DND-41 (cell line): ENCODE results near the gene RASL10A.
A peak's percentile ranks its signal among the peaks of the same experiment; 100 is the strongest.

Experiments
- ATAC-seq: fragments of 200-7000 bp; cut with Tn5 transposase; 3 replicates; pipeline ENCODE4 v1.9.1; 2021; ENCODE audit warnings: low read depth; ENCODE audit not compliant: insufficient read depth
- DNase-seq: peaks from one replicate; pipeline ENCODE4 v3.0.0-alpha.2; 2020
- H2AFZ ChIP-seq: 2 replicates; pipeline ENCODE4 v1.6.0; 2012; ENCODE audit warnings: low read depth, low read length
- H3K27ac ChIP-seq: 2 replicates; pipeline ENCODE4 v1.5.1; 2012; ENCODE audit warnings: low read length, inconsistent platforms
- H3K27me3 ChIP-seq: fragments of 200-600 bp; sonication (generic); 2 replicates; pipeline ENCODE4 v1.6.0; 2012; ENCODE audit warnings: low read length, mild to moderate bottlenecking, inconsistent platforms; ENCODE audit not compliant: insufficient read depth, poor library complexity
- H3K36me3 ChIP-seq: 2 replicates; pipeline ENCODE4 v1.5.1; 2012; ENCODE audit warnings: low read length, inconsistent platforms; ENCODE audit not compliant: insufficient read depth
- H3K4me1 ChIP-seq: 2 replicates; pipeline ENCODE4 v1.5.1; 2012; ENCODE audit warnings: mild to moderate bottlenecking, low read length; ENCODE audit not compliant: insufficient read depth
- H3K4me2 ChIP-seq: 2 replicates; pipeline ENCODE4 v1.6.0; 2012; ENCODE audit warnings: mild to moderate bottlenecking, moderate library complexity, low read length, inconsistent platforms; ENCODE audit not compliant: insufficient read depth
- H3K4me3 ChIP-seq, 2 experiments: fragments of 200-600 bp in 1 of 2; shearing (Covaris generic) in 1 of 2; 2 replicates each; pipeline ENCODE4 v1.5.1; 2012 to 2016; ENCODE audit warnings: inconsistent platforms in 2 of 2, low read length in 2 of 2, mild to moderate bottlenecking in 2 of 2, low read depth in 1 of 2, moderate library complexity in 1 of 2
- H3K79me2 ChIP-seq: 2 replicates; pipeline ENCODE4 v1.6.0; 2012; ENCODE audit warnings: low read length, inconsistent platforms; ENCODE audit not compliant: insufficient read depth
- H3K9ac ChIP-seq: 2 replicates; pipeline ENCODE4 v1.6.0; 2012; ENCODE audit warnings: low read depth, mild to moderate bottlenecking, inconsistent platforms, low read length, moderate library complexity
- H3K9me3 ChIP-seq: 2 replicates; pipeline ENCODE4 v1.5.1; 2012; ENCODE audit warnings: low read length, moderate library complexity, mild to moderate bottlenecking, inconsistent platforms; ENCODE audit not compliant: insufficient read depth, severe bottlenecking
- H4K20me1 ChIP-seq: 2 replicates; pipeline ENCODE4 v1.6.0; 2012; ENCODE audit warnings: low read length; ENCODE audit not compliant: insufficient read depth
- EZH2 ChIP-seq: IDR thresholded peaks from 3 replicates; pipeline ENCODE4 v1.6.1; 2012; ENCODE audit warnings: borderline replicate concordance, low read depth, mild to moderate bottlenecking, moderate library complexity, low read length, inconsistent platforms; ENCODE audit not compliant: severe bottlenecking
- TF ChIP-seq, protein P1 (sequence below): IDR thresholded peaks from 2 replicates; pipeline ENCODE4 v1.5.1; 2012; ENCODE audit warnings: borderline replicate concordance, low read length, moderate library complexity, mild to moderate bottlenecking; ENCODE audit not compliant: poor library complexity, severe bottlenecking; ENCODE audit errors: extremely low read depth

RASL10A gene

DNA sequence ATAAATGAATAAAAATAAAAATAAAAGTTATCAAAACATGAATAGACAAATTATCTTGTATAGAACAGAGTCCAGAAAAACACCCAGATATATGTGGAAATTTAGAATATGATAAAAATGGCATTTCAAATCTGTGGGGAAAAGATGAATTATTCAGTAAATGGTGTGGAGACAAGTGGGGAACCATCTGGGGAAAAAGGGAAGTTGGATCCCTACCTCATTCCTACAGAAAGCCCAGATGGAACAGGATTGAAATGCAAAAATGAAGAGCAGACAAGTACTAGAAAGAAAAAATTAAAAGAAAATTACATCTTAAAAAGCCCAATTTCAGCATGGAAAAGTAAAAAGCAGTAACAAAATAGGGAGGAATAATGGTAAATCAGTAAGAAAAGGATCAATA, 8.1 kb upstream of the RASL10A start:
- ATAC-seq (no peak), DNase-seq (no peak)
- H2AFZ ChIP-seq: no peak overlapping the region
- H3K4me1 ChIP-seq: no peaks in the 10 kb centered on the region
- TF ChIP-seq, protein P1, sequence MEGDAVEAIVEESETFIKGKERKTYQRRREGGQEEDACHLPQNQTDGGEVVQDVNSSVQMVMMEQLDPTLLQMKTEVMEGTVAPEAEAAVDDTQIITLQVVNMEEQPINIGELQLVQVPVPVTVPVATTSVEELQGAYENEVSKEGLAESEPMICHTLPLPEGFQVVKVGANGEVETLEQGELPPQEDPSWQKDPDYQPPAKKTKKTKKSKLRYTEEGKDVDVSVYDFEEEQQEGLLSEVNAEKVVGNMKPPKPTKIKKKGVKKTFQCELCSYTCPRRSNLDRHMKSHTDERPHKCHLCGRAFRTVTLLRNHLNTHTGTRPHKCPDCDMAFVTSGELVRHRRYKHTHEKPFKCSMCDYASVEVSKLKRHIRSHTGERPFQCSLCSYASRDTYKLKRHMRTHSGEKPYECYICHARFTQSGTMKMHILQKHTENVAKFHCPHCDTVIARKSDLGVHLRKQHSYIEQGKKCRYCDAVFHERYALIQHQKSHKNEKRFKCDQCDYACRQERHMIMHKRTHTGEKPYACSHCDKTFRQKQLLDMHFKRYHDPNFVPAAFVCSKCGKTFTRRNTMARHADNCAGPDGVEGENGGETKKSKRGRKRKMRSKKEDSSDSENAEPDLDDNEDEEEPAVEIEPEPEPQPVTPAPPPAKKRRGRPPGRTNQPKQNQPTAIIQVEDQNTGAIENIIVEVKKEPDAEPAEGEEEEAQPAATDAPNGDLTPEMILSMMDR: no peak
- no peak for TF ChIP-seq EZH2
- H3K4me3 ChIP-seq: no peak overlapping the region
- H3K27ac ChIP-seq: no peak overlapping the region
- H3K79me2 ChIP-seq: no peaks in the 10 kb centered on the region
- H3K36me3 ChIP-seq: peaks cover 26% of the 10 kb centered on the region
- no peak overlapping the region for H3K4me2 ChIP-seq
- H3K9ac ChIP-seq: no peak overlapping the region
- no peaks in the 10 kb centered on the region for H3K27me3 ChIP-seq
- 0 out of 2 replicates have a peak, but pooled peaks cover 4% of the 10 kb centered on the region for H4K20me1 ChIP-seq
- H3K9me3 ChIP-seq: no peaks in the 10 kb centered on the region

DNA sequence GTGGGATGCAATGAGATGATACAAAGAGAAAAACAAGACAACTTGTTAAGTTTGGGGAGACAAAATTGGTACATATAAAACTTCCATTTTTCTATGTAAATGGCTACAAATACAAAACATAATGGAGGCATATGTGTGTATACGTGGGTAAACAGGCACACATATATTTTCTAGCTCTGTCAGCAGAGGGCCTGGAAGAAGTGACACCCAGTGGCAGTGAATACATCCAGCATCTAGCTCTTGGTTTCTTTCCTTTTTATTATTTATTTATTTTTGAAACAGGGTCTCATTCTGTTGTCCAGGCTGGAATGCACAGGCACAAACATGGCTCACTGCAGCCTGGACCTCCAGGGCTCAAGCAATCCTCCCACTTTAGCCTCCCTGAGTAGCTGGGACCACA, 5.0 kb upstream of the RASL10A start:
- Histone ChIP-seq H3K9me3 (no peaks in the 10 kb centered on the region), H3K4me3 (no peak overlapping the region), H3K9ac (no peak overlapping the region), H3K27ac (no peak overlapping the region), H4K20me1 (no peaks in the 10 kb centered on the region), H3K4me1 (no peaks in the 10 kb centered on the region), H3K79me2 (no peaks in the 10 kb centered on the region), H3K4me2 (no peak overlapping the region), H2AFZ (no peak overlapping the region), H3K36me3 (no peaks in the 10 kb centered on the region), H3K27me3 (no peaks in the 10 kb centered on the region)
- TF ChIP-seq, protein P1: peak; percentile 24
- TF ChIP-seq EZH2: no peak
- DNase-seq (no peak), ATAC-seq (no peak)

DNA sequence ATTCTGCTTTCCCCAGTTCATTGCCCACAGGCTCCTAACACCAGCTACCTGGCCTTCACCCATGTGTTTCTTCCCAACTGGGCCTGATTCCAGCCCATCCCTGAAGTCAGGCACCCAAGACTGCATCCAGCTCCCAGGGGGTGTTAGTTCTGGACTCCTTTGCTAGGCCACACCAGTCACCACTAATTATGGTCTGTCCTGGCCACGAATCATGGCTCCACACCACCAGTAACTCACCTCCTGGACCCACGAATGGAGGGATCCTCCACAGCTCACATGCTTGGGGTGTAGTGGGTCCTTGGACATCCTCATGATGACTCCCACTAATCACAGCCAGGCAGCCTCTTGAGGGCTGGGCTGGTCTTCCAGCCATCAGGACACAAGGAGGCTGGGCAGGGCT, 3.6 kb upstream of the RASL10A start:
- H3K27ac ChIP-seq: no peak overlapping the region
- no peak overlapping the region for H3K4me3 ChIP-seq
- ATAC-seq (no peak), DNase-seq (no peak)
- H4K20me1 ChIP-seq: peaks cover 2% of the 10 kb centered on the region; the same call in 1 of the 2 replicates
- H3K27me3 ChIP-seq: peaks cover 8% of the 10 kb centered on the region
- no peaks in the 10 kb centered on the region for H3K79me2 ChIP-seq
- H2AFZ ChIP-seq: no peak overlapping the region
- TF ChIP-seq, protein P1: no peak
- no peak for TF ChIP-seq EZH2
- no peak overlapping the region for H3K9ac ChIP-seq
- H3K4me1 ChIP-seq: peaks cover 7% of the 10 kb centered on the region; the same call in 1 of the 2 replicates
- H3K9me3 ChIP-seq: no peaks in the 10 kb centered on the region
- H3K4me2 ChIP-seq: no peak overlapping the region
- no peaks in the 10 kb centered on the region for H3K36me3 ChIP-seq

DNA sequence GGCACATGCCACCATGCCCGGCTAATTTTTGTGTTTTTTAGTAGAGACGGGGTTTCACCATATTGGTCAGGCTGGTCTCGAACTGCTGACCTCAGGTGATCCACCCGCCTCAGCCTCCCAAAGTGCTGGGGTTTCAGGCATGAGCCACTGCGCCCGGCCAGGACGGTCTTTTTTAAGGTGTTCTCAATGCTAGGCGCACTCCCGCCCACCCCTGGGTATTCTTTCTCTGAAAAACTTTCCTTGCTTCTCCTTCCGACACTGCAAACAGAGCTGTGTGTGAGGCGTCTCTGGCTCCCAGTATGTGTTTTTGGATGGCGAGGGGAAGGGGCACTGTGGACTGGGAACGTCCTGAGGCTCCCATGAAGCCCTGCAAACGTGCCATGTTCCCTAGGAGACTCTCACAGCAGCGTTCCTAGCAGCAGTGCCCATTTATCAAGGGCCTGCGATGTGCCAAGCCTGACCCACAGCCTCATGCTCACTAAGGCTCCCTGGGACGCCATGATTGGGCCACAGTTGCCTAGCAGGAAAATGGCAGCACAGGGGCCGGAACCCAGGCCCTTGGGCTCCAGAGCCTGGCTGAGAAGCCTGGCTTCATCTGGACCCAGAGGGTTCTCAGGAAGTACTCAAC, 2.4 kb upstream of the RASL10A start:
- no peak for ATAC-seq
- TF ChIP-seq, protein P1: no peak
- no peak for TF ChIP-seq EZH2
- Histone ChIP-seq H3K4me2 (no peak overlapping the region), H3K4me1 (peaks cover 11% of the 10 kb centered on the region; the same call in 1 of the 2 replicates), H3K27ac (no peak overlapping the region), H3K79me2 (no peaks in the 10 kb centered on the region), H3K27me3 (peaks cover 9% of the 10 kb centered on the region), H3K36me3 (no peaks in the 10 kb centered on the region), H3K4me3 (no peak overlapping the region), H3K9me3 (no peaks in the 10 kb centered on the region), H3K9ac (no peak overlapping the region), H2AFZ (no peak overlapping the region), H4K20me1 (peaks cover 5% of the 10 kb centered on the region; the same call in 1 of the 2 replicates)
- DNase-seq: no peak
